Astrocyte (in vitro differentiated cells and primary cell): ENCODE measurements around the gene HNRNPF.

Experiments used
- EZH2 ChIP-seq: IDR thresholded peaks from 2 replicates; pipeline ENCODE4 v1.6.1; 2012; ENCODE audit warnings: mild to moderate bottlenecking, low read length, inconsistent platforms; ENCODE audit not compliant: insufficient read depth
- TF ChIP-seq, protein P1 (sequence below): IDR thresholded peaks from 2 replicates; pipeline ENCODE4 v1.5.1; 2011; ENCODE audit warnings: low read depth, mild to moderate bottlenecking, inconsistent platforms, low read length, moderate library complexity; ENCODE audit not compliant: insufficient read depth

DNA sequence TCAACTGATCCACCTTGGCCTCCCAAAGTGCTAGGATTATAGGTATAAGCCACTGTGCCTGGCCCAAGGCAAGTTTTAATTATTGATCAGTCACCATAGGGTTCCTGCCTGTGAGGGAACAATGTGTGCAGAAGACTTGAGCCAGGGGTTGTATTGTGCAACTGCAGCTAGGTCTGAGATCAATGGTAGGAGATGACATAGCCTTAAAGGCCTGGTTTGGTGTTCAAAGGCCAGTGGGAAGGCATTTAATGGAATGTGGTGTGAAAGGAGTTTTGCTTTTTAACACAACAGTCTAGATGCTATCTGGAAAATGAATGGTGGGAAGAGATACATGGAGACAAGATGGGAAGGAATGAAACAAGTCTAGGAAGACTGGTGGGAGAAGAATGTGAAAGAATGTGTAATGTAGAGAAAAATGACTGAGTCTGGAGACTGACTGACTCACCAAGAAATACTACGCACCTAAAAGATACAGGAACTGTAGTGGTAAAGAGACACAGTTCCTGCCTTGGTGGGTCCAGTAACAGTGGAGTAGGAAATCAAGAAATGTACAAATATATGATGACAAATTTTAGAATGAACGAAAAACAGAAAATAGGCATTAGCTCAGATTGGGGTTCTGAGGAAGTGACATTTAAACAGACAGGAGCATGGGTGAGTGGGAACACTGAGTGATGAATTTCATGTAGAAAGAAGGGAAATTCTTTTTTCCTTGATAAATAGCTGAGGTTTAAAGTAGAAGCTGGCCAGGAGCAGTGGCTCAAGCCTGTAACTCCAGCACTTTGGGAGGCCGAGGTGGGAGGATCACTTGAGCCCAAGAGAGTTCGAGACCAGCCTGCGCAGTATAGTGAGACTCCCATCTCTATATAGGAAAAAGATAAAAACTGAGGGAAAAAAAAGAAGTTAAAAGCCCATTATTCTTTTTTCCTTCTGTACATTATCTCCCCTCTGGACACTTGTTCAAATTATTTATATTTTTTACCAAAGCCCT lies 9.4 kb downstream of the HNRNPF start:
- TF ChIP-seq, protein P1, sequence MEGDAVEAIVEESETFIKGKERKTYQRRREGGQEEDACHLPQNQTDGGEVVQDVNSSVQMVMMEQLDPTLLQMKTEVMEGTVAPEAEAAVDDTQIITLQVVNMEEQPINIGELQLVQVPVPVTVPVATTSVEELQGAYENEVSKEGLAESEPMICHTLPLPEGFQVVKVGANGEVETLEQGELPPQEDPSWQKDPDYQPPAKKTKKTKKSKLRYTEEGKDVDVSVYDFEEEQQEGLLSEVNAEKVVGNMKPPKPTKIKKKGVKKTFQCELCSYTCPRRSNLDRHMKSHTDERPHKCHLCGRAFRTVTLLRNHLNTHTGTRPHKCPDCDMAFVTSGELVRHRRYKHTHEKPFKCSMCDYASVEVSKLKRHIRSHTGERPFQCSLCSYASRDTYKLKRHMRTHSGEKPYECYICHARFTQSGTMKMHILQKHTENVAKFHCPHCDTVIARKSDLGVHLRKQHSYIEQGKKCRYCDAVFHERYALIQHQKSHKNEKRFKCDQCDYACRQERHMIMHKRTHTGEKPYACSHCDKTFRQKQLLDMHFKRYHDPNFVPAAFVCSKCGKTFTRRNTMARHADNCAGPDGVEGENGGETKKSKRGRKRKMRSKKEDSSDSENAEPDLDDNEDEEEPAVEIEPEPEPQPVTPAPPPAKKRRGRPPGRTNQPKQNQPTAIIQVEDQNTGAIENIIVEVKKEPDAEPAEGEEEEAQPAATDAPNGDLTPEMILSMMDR: no peak
- TF ChIP-seq EZH2: no peak
